Endodermal cell (in vitro differentiated cells): ENCODE data around the gene CNTNAP4. TPM values are rescaled to one million over a fixed set of nuclear protein-coding genes. Genes with fewer than 3 reads are reported as not detected.

ENCODE experiments used
- DNase-seq: peaks from one replicate; pipeline ENCODE4 v3.0.0-alpha.2; 2017
- H3K27ac ChIP-seq: 2 replicates; pipeline ENCODE4 v1.5.1; 2013; ENCODE audit warnings: mild to moderate bottlenecking, low read depth, low read length, moderate library complexity
- H3K27me3 ChIP-seq: 2 replicates; pipeline ENCODE4 v1.6.1; 2013; ENCODE audit warnings: mild to moderate bottlenecking, low read length, moderate library complexity; ENCODE audit not compliant: insufficient read depth, control insufficient read depth, poor library complexity, severe bottlenecking
- H3K36me3 ChIP-seq: 2 replicates; pipeline ENCODE4 v1.7.0; 2013; ENCODE audit warnings: mild to moderate bottlenecking, low read length, moderate library complexity; ENCODE audit not compliant: control insufficient read depth, insufficient read depth
- H3K4me1 ChIP-seq: one replicate; pipeline ENCODE4 v1.7.0; 2013; ENCODE audit warnings: low read length; ENCODE audit not compliant: control insufficient read depth, insufficient read depth
- H3K4me3 ChIP-seq: 2 replicates; pipeline ENCODE4 v1.5.1; 2013; ENCODE audit warnings: mild to moderate bottlenecking, low read length, moderate library complexity
- H3K9ac ChIP-seq: 2 replicates; pipeline ENCODE4 v1.6.1; 2013; ENCODE audit warnings: mild to moderate bottlenecking, low read length, moderate library complexity; ENCODE audit not compliant: poor library complexity, severe bottlenecking; ENCODE audit errors: extremely low read depth
- H3K9me3 ChIP-seq: 2 replicates; pipeline ENCODE4 v1.6.1; 2013; ENCODE audit warnings: mild to moderate bottlenecking, low read length, moderate library complexity; ENCODE audit not compliant: control insufficient read depth
- H3K27ac Mint-ChIP-seq: 2 replicates; pipeline ENCODE4 v1.8.0; 2020; ENCODE audit warnings: mixed read lengths
- H3K27me3 Mint-ChIP-seq: 2 replicates; pipeline ENCODE4 v1.8.0; 2021; ENCODE audit warnings: mild to moderate bottlenecking, mixed read lengths; ENCODE audit not compliant: insufficient read depth
- H3K36me3 Mint-ChIP-seq: 2 replicates; pipeline ENCODE4 v1.8.0; 2020; ENCODE audit warnings: low read depth, mixed read lengths
- H3K4me1 Mint-ChIP-seq: 2 replicates; pipeline ENCODE4 v1.8.0; 2020; ENCODE audit warnings: mixed read lengths
- H3K4me3 Mint-ChIP-seq: 2 replicates; pipeline ENCODE4 v1.8.0; 2020; ENCODE audit warnings: mild to moderate bottlenecking, moderate library complexity, mixed read lengths
- H3K9me3 Mint-ChIP-seq: 2 replicates; pipeline ENCODE4 v1.8.0; 2020; ENCODE audit warnings: mild to moderate bottlenecking, mixed read lengths
- WGBS, 2 experiments: methylation state at CpG; one replicate each; pipeline versions ENCODE4 v1.1.5 to v1.1.7; 2013; ENCODE audit warnings: missing lambda C conversion rate in 2 of 2, mixed read lengths in 1 of 2; ENCODE audit not compliant: insufficient coverage in 1 of 2, insufficient read length in 1 of 2; 5-methylcytosine and 5-hydroxymethylcytosine counted together
- total RNA-seq, 2 donors: library from RNA; stranded (reverse); fragmentation: NEBNext Ultra II Directional in 1 of 2; extraction: Animal tissue kit (Norgen Biotek cat#: 25700) in 1 of 2; gene quantifications; 2 replicates in 1 of 2; 3 replicates in 1 of 2; pipeline ENCODE4 v1.2.1, GENCODE V29; 2021
- TF ChIP-seq, protein P1 (sequence below): fragments of 200-600 bp; sonication (generic); conservative IDR thresholded peaks from 2 replicates; pipeline ENCODE4 v1.5.0; 2021; ENCODE audit warnings: antibody characterized with exemption, mild to moderate bottlenecking

Gene CNTNAP4
- total RNA-seq, 2 donors from 2014 or later: 0.24 to 0.55 TPM

DNA sequence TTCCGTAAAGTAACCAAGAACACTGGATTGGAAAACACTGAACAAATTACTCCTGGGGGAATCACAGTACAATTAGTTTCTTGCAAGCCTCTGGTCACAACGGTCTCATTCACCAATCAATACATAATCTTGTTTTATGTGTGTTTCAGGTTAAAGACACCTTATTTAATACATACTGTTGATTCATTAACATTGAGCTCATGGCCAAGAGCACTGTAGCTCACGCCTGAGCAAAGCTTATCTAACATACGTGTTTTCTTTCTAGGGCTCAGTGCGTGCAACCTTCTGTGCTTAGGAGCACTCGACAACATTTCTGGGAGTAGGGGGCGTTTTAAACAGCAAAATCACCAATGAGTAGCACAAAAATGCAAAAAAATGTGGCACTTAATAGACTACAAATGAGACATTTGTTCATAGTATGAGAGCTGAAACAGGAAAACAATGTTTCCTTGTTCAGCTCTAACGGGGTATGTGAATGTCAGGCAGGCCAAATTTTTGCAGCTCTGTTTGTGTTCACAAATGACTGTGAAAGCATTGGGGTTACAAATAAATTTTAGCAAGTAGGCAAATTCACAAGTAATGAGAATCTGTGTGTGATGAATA lies 206.2 kb downstream of the CNTNAP4 start:
- H3K36me3 ChIP-seq: no peaks in the 10 kb centered on the region
- 94 to 98% methylated on average over 6 to 8 of the region's 8 CpGs for WGBS, 2 experiments
- TF ChIP-seq, protein P1, sequence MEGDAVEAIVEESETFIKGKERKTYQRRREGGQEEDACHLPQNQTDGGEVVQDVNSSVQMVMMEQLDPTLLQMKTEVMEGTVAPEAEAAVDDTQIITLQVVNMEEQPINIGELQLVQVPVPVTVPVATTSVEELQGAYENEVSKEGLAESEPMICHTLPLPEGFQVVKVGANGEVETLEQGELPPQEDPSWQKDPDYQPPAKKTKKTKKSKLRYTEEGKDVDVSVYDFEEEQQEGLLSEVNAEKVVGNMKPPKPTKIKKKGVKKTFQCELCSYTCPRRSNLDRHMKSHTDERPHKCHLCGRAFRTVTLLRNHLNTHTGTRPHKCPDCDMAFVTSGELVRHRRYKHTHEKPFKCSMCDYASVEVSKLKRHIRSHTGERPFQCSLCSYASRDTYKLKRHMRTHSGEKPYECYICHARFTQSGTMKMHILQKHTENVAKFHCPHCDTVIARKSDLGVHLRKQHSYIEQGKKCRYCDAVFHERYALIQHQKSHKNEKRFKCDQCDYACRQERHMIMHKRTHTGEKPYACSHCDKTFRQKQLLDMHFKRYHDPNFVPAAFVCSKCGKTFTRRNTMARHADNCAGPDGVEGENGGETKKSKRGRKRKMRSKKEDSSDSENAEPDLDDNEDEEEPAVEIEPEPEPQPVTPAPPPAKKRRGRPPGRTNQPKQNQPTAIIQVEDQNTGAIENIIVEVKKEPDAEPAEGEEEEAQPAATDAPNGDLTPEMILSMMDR: no peak
- H3K27me3 ChIP-seq: no peaks in the 10 kb centered on the region
- no peaks in the 10 kb centered on the region for H3K9me3 ChIP-seq
- Mint-ChIP-seq H3K4me1 (peaks cover 40% of the 10 kb centered on the region), H3K27ac (no peak overlapping the region), H3K36me3 (no peaks in the 10 kb centered on the region), H3K27me3 (peaks cover 26% of the 10 kb centered on the region), H3K4me3 (no peak overlapping the region), H3K9me3 (no peaks in the 10 kb centered on the region)
- DNase-seq: no peak
- H3K27ac ChIP-seq: no peak overlapping the region
- H3K4me1 ChIP-seq: peaks cover 7% of the 10 kb centered on the region
- no peak overlapping the region for H3K4me3 ChIP-seq
- H3K9ac ChIP-seq: no peak overlapping the region

DNA sequence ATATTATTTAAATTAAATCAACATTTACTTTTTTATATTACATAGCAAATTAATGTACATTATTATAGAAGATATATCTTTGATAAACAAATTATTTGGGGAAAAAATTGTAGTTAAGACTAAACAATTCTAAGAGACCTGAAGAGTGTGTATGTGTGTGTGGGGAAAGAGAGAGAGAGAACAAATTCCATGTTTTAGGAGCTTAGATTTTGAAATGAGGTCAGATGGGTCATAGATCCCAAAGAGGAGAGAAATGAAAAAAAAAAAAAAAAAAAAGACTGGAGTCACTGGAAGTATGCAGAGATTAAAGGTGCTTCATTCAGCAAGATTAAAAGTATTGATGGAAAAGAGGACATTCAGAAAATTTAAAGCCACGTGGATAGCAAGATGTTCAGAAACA lies 206.8 kb downstream of the CNTNAP4 start:
- DNase-seq: no peak
- no peak overlapping the region for H3K4me3 Mint-ChIP-seq
- H3K27ac Mint-ChIP-seq: no peak overlapping the region
- Histone ChIP-seq H3K27me3 (no peaks in the 10 kb centered on the region), H3K4me3 (no peak overlapping the region), H3K36me3 (no peaks in the 10 kb centered on the region), H3K27ac (no peak overlapping the region), H3K9me3 (no peaks in the 10 kb centered on the region), H3K9ac (no peak overlapping the region), H3K4me1 (peaks cover 10% of the 10 kb centered on the region)
- WGBS, 2 experiments: 70 to 83% methylated on average over 1 of the region's 1 CpG
- no peaks in the 10 kb centered on the region for H3K36me3 Mint-ChIP-seq
- peaks cover 20% of the 10 kb centered on the region for H3K27me3 Mint-ChIP-seq
- TF ChIP-seq, protein P1: no peak
- peaks cover 46% of the 10 kb centered on the region for H3K4me1 Mint-ChIP-seq
- no peaks in the 10 kb centered on the region for H3K9me3 Mint-ChIP-seq

GRCh38 chr16:76486740-76487139 lies 209.5 kb downstream of the CNTNAP4 start:
- H3K27me3 Mint-ChIP-seq: peaks cover 16% of the 10 kb centered on the region
- H3K27ac Mint-ChIP-seq: no peak overlapping the region
- H3K4me1 ChIP-seq: peaks cover 14% of the 10 kb centered on the region
- no peak overlapping the region for H3K4me3 ChIP-seq
- peaks cover 47% of the 10 kb centered on the region for H3K4me1 Mint-ChIP-seq
- no peak overlapping the region for H3K9ac ChIP-seq
- H3K27ac ChIP-seq: no peak overlapping the region
- H3K4me3 Mint-ChIP-seq: no peak overlapping the region
- no peaks in the 10 kb centered on the region for H3K36me3 Mint-ChIP-seq
- no peak for DNase-seq
- H3K27me3 ChIP-seq: no peaks in the 10 kb centered on the region
- no peaks in the 10 kb centered on the region for H3K36me3 ChIP-seq
- 80 to 100% methylated on average over 1 of the region's 1 CpG for WGBS, 2 experiments
- no peaks in the 10 kb centered on the region for H3K9me3 Mint-ChIP-seq
- TF ChIP-seq, protein P1: no peak
- no peaks in the 10 kb centered on the region for H3K9me3 ChIP-seq
